ENCODE data around the gene POMC.

- TF ChIP-seq, protein P1, sequence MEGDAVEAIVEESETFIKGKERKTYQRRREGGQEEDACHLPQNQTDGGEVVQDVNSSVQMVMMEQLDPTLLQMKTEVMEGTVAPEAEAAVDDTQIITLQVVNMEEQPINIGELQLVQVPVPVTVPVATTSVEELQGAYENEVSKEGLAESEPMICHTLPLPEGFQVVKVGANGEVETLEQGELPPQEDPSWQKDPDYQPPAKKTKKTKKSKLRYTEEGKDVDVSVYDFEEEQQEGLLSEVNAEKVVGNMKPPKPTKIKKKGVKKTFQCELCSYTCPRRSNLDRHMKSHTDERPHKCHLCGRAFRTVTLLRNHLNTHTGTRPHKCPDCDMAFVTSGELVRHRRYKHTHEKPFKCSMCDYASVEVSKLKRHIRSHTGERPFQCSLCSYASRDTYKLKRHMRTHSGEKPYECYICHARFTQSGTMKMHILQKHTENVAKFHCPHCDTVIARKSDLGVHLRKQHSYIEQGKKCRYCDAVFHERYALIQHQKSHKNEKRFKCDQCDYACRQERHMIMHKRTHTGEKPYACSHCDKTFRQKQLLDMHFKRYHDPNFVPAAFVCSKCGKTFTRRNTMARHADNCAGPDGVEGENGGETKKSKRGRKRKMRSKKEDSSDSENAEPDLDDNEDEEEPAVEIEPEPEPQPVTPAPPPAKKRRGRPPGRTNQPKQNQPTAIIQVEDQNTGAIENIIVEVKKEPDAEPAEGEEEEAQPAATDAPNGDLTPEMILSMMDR (conservative IDR thresholded peaks at IDR 0.05; ENCODE audit: low read length), result no peak
- no peak for TF ChIP-seq EZH2phosphoT487 (IDR thresholded peaks at IDR 0.05; ENCODE audit: borderline replicate concordance)
Measured at GRCh38 chr2:25115902-25116301, 52.5 kb downstream of the POMC start.

Measured in Loucy (cell line).